AG04449 (cell line): ENCODE measurements around the gene GMPPA.

ENCODE experiments used
- CTCF ChIA-PET: fragments of 350-600 bp; formaldehyde crosslinking; extraction: SDS; loops from one replicate; lab custom pipeline; 2021; ENCODE audit warnings: antibody characterized with exemption; lab: Yijun Ruan, JAX
- POLR2A ChIA-PET: fragments of 400-600, 350-600 bp; formaldehyde crosslinking; extraction: SDS; loops from one replicate; lab custom pipeline; 2020; ENCODE audit warnings: antibody characterized with exemption, inconsistent platforms; lab: Yijun Ruan, JAX
- DNase-seq: peaks from one replicate; pipeline ENCODE4 v3.0.0-alpha.2; 2010; ENCODE audit warnings: low read depth, low spot score
- H3K4me3 ChIP-seq: 2 replicates; pipeline ENCODE4 v1.5.1; 2011; ENCODE audit warnings: low read depth, mild to moderate bottlenecking, control low read depth, low read length
- TF ChIP-seq, protein P1 (sequence below): IDR thresholded peaks from one replicate; pipeline ENCODE4 v1.5.1; 2011; ENCODE audit warnings: mild to moderate bottlenecking, moderate library complexity, low read length, control low read depth, inconsistent platforms; ENCODE audit not compliant: insufficient read depth; ENCODE audit errors: missing control alignments

Gene GMPPA

GRCh38 chr2:219506802-219507526, 8.3 kb downstream of the GMPPA start:
- TF ChIP-seq, protein P1, sequence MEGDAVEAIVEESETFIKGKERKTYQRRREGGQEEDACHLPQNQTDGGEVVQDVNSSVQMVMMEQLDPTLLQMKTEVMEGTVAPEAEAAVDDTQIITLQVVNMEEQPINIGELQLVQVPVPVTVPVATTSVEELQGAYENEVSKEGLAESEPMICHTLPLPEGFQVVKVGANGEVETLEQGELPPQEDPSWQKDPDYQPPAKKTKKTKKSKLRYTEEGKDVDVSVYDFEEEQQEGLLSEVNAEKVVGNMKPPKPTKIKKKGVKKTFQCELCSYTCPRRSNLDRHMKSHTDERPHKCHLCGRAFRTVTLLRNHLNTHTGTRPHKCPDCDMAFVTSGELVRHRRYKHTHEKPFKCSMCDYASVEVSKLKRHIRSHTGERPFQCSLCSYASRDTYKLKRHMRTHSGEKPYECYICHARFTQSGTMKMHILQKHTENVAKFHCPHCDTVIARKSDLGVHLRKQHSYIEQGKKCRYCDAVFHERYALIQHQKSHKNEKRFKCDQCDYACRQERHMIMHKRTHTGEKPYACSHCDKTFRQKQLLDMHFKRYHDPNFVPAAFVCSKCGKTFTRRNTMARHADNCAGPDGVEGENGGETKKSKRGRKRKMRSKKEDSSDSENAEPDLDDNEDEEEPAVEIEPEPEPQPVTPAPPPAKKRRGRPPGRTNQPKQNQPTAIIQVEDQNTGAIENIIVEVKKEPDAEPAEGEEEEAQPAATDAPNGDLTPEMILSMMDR: no peak
- CTCF ChIA-PET: interaction anchor here (1.0 to 39.0 kb wide), 9 partner anchors 9 to 183 kb away, joined by 3 to 1084 read pairs (median 6); partner anchors contain the start of gene GMPPA
- POLR2A ChIA-PET: interaction anchor here (1.4 to 1.8 kb wide), 2 partner anchors 15 to 54 kb away, joined by 4 to 7 read pairs; no protein-coding TSS in a partner anchor
- H3K4me3 ChIP-seq: no peak overlapping the region
- DNase-seq: no peak

- POLR2A ChIA-PET: interaction anchor here (0.8 to 2.5 kb wide), 4 partner anchors 9 to 55 kb away, joined by 4 to 28 read pairs (median 6); partner anchors contain the start of gene GMPPA
These were observed 9.1 kb downstream of the GMPPA start for GRCh38 chr2:219507581-219508443.

GRCh38 chr2:219508444-219508734, 9.7 kb downstream of the GMPPA start:
- DNase-seq: no peak
- TF ChIP-seq, protein P1: no peak
- H3K4me3 ChIP-seq: no peak overlapping the region
- ChIA-PET POLR2A (interaction anchor here (2.5 kb wide), 1 partner anchor 9 kb away, joined by 28 read pairs; the partner anchor contains the start of gene GMPPA), CTCF (interaction anchor here (0.8 to 39.0 kb wide), 9 partner anchors 11 to 181 kb away, joined by 3 to 1084 read pairs (median 10); partner anchors contain the start of gene GMPPA)

More at GRCh38 chr2:219507581-219508443, 9.1 kb downstream of the GMPPA start:
- CTCF ChIA-PET: interaction anchor here (0.8 to 39.0 kb wide), 11 partner anchors 10 to 182 kb away, joined by 3 to 1084 read pairs (median 8); partner anchors contain the start of gene GMPPA
- TF ChIP-seq, protein P1: no peak
- no peak overlapping the region for H3K4me3 ChIP-seq
- no peak for DNase-seq

- POLR2A ChIA-PET: interaction anchor here (1.1 to 2.5 kb wide), 5 partner anchors 10 to 21 kb away, joined by 3 to 28 read pairs (median 4); partner anchors contain the start of gene GMPPA
- TF ChIP-seq, protein P1: no peak
These were observed 10.5 kb downstream of the GMPPA start for GRCh38 chr2:219508971-219509779.

GRCh38 chr2:219509780-219510511, 11.3 kb downstream of the GMPPA start:
- no peak for DNase-seq

More at GRCh38 chr2:219508971-219509779, 10.5 kb downstream of the GMPPA start:
- no peak for DNase-seq
- CTCF ChIA-PET: interaction anchor here (0.7 to 39.0 kb wide), 20 partner anchors 12 to 121 kb away, joined by 3 to 1084 read pairs (median 4); partner anchors contain the start of genes DES, DNPEP and GMPPA
- H3K4me3 ChIP-seq: no peak overlapping the region

More at GRCh38 chr2:219509780-219510511, 11.3 kb downstream of the GMPPA start:
- peak overlapping the region; percentile 45 for H3K4me3 ChIP-seq
- CTCF ChIA-PET: interaction anchor here (0.6 to 39.0 kb wide), 23 partner anchors 12 to 122 kb away, joined by 3 to 1084 read pairs (median 5); partner anchors contain the start of genes DES, DNPEP, GMPPA and SPEG
- TF ChIP-seq, protein P1: peak; percentile 88
- POLR2A ChIA-PET: interaction anchor here (0.8 to 2.5 kb wide), 6 partner anchors 10 to 57 kb away, joined by 3 to 28 read pairs (median 4); partner anchors contain the start of gene GMPPA
